ENCODE results near the gene PDLIM3.

PDLIM3 gene

GRCh38 chr4:185550933-185551332 is 15.6 kb upstream of the PDLIM3 start:
- Histone ChIP-seq H3K9me3 (ENCODE audit: control insufficient read depth, low read depth, low read length) (no peaks in the 10 kb centered on the region), H3K9ac (ENCODE audit: low read length) (no peak overlapping the region), H3K27ac (ENCODE audit: low read length) (no peak overlapping the region), H3K4me1 (ENCODE audit: control insufficient read depth, low read depth, low read length) (no peaks in the 10 kb centered on the region), H3K4me3 (ENCODE audit: low read length) (no peak overlapping the region), H3K36me3 (ENCODE audit: control insufficient read depth, low read depth, low read length) (no peaks in the 10 kb centered on the region), H3K27me3 (ENCODE audit: control insufficient read depth, insufficient read depth, low read length) (no peaks in the 10 kb centered on the region)

DNA sequence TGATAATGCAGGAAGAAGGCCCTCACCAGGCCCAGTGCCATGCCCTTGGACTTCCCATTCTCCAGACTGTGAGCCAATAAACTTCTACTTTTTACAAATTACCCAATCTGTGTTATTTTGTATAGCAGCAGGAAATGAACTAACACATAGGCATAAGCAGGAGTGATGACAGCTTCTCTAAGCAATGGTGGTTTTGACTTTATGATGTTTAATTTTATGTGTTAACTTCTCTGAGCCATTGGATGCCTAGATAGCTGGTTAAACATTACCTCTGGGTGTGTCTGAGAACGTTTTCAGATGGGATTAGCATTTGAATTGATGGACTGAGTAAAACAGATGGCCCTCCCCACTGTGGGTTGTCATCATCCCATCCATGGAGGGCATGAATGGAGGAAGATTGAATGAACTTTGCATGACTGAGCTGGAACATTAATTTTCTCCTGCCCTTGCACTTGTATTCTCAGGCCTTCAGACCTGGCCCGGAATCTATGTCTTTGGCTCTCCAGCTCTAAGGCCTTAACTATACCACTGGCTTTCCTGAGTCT is 13.9 kb upstream of the PDLIM3 start:
- no peaks in the 10 kb centered on the region for H3K9me3 ChIP-seq (ENCODE audit: control insufficient read depth, low read depth, low read length)
- H3K4me3 ChIP-seq (ENCODE audit: low read length): no peak overlapping the region
- H3K4me1 ChIP-seq (ENCODE audit: control insufficient read depth, low read depth, low read length): no peaks in the 10 kb centered on the region
- no peak overlapping the region for H3K27ac ChIP-seq (ENCODE audit: low read length)
- no peaks in the 10 kb centered on the region for H3K36me3 ChIP-seq (ENCODE audit: control insufficient read depth, low read depth, low read length)
- no peak overlapping the region for H3K9ac ChIP-seq (ENCODE audit: low read length)
- H3K27me3 ChIP-seq (ENCODE audit: control insufficient read depth, insufficient read depth, low read length): no peaks in the 10 kb centered on the region

DNA sequence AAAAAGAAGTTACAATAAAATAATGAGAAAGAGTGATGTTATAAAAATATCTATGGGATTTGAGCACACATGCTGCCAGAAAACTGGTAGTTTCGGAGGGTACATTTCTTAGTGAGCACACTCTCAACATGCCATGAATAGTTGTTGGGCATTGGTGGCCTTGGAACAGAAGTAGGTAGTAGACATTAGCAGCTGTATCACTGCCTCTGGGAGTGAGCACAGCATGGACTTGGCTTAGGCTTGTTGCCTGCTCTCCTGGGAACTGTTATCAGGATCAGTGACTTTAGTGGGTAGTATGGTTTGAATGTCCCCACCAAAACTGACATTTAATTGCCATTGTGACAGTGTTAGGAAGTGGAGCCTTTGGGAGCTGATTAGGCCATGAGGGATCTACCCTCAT is 13.3 kb upstream of the PDLIM3 start:
- H3K27ac ChIP-seq (ENCODE audit: low read length): no peak overlapping the region
- no peaks in the 10 kb centered on the region for H3K4me1 ChIP-seq (ENCODE audit: control insufficient read depth, low read depth, low read length)
- H3K9ac ChIP-seq (ENCODE audit: low read length): no peak overlapping the region
- no peaks in the 10 kb centered on the region for H3K9me3 ChIP-seq (ENCODE audit: control insufficient read depth, low read depth, low read length)
- no peaks in the 10 kb centered on the region for H3K27me3 ChIP-seq (ENCODE audit: control insufficient read depth, insufficient read depth, low read length)
- no peaks in the 10 kb centered on the region for H3K36me3 ChIP-seq (ENCODE audit: control insufficient read depth, low read depth, low read length)
- no peak overlapping the region for H3K4me3 ChIP-seq (ENCODE audit: low read length)

GRCh38 chr4:185546335-185546734 is 11.0 kb upstream of the PDLIM3 start:
- H3K4me1 ChIP-seq (ENCODE audit: control insufficient read depth, low read depth, low read length): no peaks in the 10 kb centered on the region
- no peak overlapping the region for H3K4me3 ChIP-seq (ENCODE audit: low read length)
- no peaks in the 10 kb centered on the region for H3K9me3 ChIP-seq (ENCODE audit: control insufficient read depth, low read depth, low read length)
- no peaks in the 10 kb centered on the region for H3K36me3 ChIP-seq (ENCODE audit: control insufficient read depth, low read depth, low read length)
- no peak overlapping the region for H3K9ac ChIP-seq (ENCODE audit: low read length)
- no peak overlapping the region for H3K27ac ChIP-seq (ENCODE audit: low read length)
- no peaks in the 10 kb centered on the region for H3K27me3 ChIP-seq (ENCODE audit: control insufficient read depth, insufficient read depth, low read length)

- Histone ChIP-seq H3K4me1 (ENCODE audit: control insufficient read depth, low read depth, low read length) (no peaks in the 10 kb centered on the region), H3K9me3 (ENCODE audit: control insufficient read depth, low read depth, low read length) (no peaks in the 10 kb centered on the region), H3K9ac (ENCODE audit: low read length) (no peak overlapping the region), H3K27ac (ENCODE audit: low read length) (no peak overlapping the region), H3K27me3 (ENCODE audit: control insufficient read depth, insufficient read depth, low read length) (no peaks in the 10 kb centered on the region), H3K36me3 (ENCODE audit: control insufficient read depth, low read depth, low read length) (no peaks in the 10 kb centered on the region), H3K4me3 (ENCODE audit: low read length) (no peak overlapping the region)
These were observed 7.5 kb upstream of the PDLIM3 start for GRCh38 chr4:185542626-185543315.

DNA sequence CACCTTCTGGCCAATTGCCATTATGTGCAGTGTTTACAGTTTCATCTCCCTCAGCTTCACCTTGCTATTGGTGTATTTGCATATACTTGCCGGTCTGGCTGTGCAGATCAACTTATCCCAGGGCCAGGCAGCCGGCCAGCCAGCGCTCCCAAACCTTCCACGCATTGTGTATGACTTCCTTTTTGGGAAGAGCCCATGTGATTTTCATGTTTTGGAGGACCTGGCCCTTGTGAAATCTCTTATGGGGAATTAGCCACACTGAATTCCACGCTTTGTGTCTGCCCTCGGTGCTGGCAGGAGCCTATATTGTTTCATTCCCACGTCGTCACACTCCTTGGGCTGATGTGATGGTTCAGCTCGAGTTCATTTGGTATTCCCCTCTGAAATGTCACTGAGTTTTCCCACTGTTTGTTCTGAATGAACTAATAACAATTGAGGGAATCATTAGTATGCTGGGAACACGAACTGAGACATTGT is 6.0 kb upstream of the PDLIM3 start:
- H3K9ac ChIP-seq (ENCODE audit: low read length): no peak overlapping the region
- H3K27me3 ChIP-seq (ENCODE audit: control insufficient read depth, insufficient read depth, low read length): peaks cover 6% of the 10 kb centered on the region
- no peaks in the 10 kb centered on the region for H3K36me3 ChIP-seq (ENCODE audit: control insufficient read depth, low read depth, low read length)
- H3K4me1 ChIP-seq (ENCODE audit: control insufficient read depth, low read depth, low read length): no peaks in the 10 kb centered on the region
- H3K4me3 ChIP-seq (ENCODE audit: low read length): no peak overlapping the region
- no peak overlapping the region for H3K27ac ChIP-seq (ENCODE audit: low read length)
- H3K9me3 ChIP-seq (ENCODE audit: control insufficient read depth, low read depth, low read length): no peaks in the 10 kb centered on the region

- H3K36me3 ChIP-seq (ENCODE audit: control insufficient read depth, low read depth, low read length): no peaks in the 10 kb centered on the region
- H3K4me3 ChIP-seq (ENCODE audit: low read length): no peak overlapping the region
- H3K27me3 ChIP-seq (ENCODE audit: control insufficient read depth, insufficient read depth, low read length): peaks cover 13% of the 10 kb centered on the region
- H3K27ac ChIP-seq (ENCODE audit: low read length): no peak overlapping the region
- no peak overlapping the region for H3K9ac ChIP-seq (ENCODE audit: low read length)
- H3K9me3 ChIP-seq (ENCODE audit: control insufficient read depth, low read depth, low read length): no peaks in the 10 kb centered on the region
- peaks cover 3% of the 10 kb centered on the region for H3K4me1 ChIP-seq (ENCODE audit: control insufficient read depth, low read depth, low read length)
These were observed 5.3 kb upstream of the PDLIM3 start for GRCh38 chr4:185540487-185541120.

- Histone ChIP-seq H3K4me1 (ENCODE audit: control insufficient read depth, low read depth, low read length) (peaks cover 3% of the 10 kb centered on the region), H3K27me3 (ENCODE audit: control insufficient read depth, insufficient read depth, low read length) (peaks cover 14% of the 10 kb centered on the region), H3K9me3 (ENCODE audit: control insufficient read depth, low read depth, low read length) (no peaks in the 10 kb centered on the region), H3K27ac (ENCODE audit: low read length) (no peak overlapping the region), H3K9ac (ENCODE audit: low read length) (no peak overlapping the region), H3K4me3 (ENCODE audit: low read length) (no peak overlapping the region), H3K36me3 (ENCODE audit: control insufficient read depth, low read depth, low read length) (no peaks in the 10 kb centered on the region)
These were observed 4.7 kb upstream of the PDLIM3 start for GRCh38 chr4:185540040-185540439.

DNA sequence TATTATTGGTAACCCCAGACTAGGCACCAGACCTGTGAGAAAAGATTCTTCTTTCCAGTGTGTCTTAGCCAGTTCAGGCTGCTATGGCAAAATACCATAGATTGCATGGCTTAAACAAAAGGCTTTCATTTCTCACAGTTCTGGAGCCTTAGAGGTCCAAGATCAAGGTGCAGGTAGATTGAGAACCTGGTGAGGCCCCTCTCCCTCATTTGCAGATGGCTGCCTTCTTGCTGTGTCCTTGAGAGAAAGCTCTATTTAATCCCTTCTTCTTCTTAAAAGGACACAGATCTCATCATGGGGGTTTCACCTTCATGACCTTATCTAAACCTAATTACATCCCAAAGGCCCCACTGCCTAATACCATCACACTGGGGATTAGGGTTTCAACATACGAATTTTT is 3.5 kb upstream of the PDLIM3 start:
- peaks cover 3% of the 10 kb centered on the region for H3K4me1 ChIP-seq (ENCODE audit: control insufficient read depth, low read depth, low read length)
- H3K27ac ChIP-seq (ENCODE audit: low read length): no peak overlapping the region
- H3K9me3 ChIP-seq (ENCODE audit: control insufficient read depth, low read depth, low read length): no peaks in the 10 kb centered on the region
- H3K9ac ChIP-seq (ENCODE audit: low read length): no peak overlapping the region
- H3K27me3 ChIP-seq (ENCODE audit: control insufficient read depth, insufficient read depth, low read length): peaks cover 26% of the 10 kb centered on the region
- H3K4me3 ChIP-seq (ENCODE audit: low read length): no peak overlapping the region
- no peaks in the 10 kb centered on the region for H3K36me3 ChIP-seq (ENCODE audit: control insufficient read depth, low read depth, low read length)

- Histone ChIP-seq H3K4me3 (ENCODE audit: low read length) (no peak overlapping the region), H3K36me3 (ENCODE audit: control insufficient read depth, low read depth, low read length) (no peaks in the 10 kb centered on the region), H3K27me3 (ENCODE audit: control insufficient read depth, insufficient read depth, low read length) (peaks cover 27% of the 10 kb centered on the region), H3K27ac (ENCODE audit: low read length) (no peak overlapping the region), H3K9me3 (ENCODE audit: control insufficient read depth, low read depth, low read length) (no peaks in the 10 kb centered on the region), H3K4me1 (ENCODE audit: control insufficient read depth, low read depth, low read length) (peaks cover 3% of the 10 kb centered on the region), H3K9ac (ENCODE audit: low read length) (no peak overlapping the region)
These were observed 1.1 kb upstream of the PDLIM3 start for GRCh38 chr4:185536411-185536709.

DNA sequence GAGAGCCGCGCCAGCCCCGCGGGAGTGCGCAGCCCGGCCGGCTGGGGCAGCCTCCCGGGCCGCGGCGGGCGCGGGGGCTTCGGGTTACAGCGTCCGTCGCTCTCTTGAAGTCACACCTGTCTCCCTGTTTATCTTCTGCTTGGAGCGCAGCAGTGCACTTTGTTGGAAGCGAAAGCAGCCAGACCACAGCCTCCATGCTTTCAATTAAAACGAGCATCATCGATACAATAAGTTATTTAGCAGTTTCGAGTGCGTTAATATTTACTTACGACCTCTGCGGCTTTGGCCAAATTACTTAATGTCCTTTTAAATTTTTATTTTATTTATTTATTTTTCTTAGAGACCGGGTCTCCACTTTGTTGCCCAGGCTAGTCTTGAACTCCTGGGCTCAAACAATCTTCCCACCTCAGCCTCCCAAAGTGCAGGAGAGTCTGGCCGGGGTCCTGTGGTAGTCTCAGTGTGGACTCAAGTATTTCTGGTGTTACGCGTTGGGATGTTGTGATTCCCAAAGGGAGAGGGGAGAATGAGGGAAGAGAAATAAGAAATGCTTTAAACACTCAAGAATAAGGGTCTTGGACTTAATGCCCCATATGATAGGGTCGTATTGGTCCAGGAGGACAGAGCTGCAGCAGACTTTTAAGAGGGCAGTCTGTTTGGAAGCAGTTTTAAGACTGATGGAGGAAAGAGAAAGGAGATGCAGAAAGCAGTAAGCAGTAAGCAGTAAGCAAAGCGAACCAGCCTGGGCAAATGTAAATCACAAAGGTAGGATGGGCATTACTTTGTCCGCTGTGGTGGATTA is 504 bp upstream of the PDLIM3 start:
- Histone ChIP-seq H3K27me3 (ENCODE audit: control insufficient read depth, insufficient read depth, low read length) (peaks cover 27% of the 10 kb centered on the region), H3K4me3 (ENCODE audit: low read length) (peak overlapping the region; percentile 57), H3K36me3 (ENCODE audit: control insufficient read depth, low read depth, low read length) (no peaks in the 10 kb centered on the region), H3K9me3 (ENCODE audit: control insufficient read depth, low read depth, low read length) (no peaks in the 10 kb centered on the region), H3K27ac (ENCODE audit: low read length) (no peak overlapping the region), H3K9ac (ENCODE audit: low read length) (no peak overlapping the region), H3K4me1 (ENCODE audit: control insufficient read depth, low read depth, low read length) (peaks cover 3% of the 10 kb centered on the region)
